Gastroesophageal sphincter (tissue), 4 donors: ENCODE data around the gene WDR64. TPM values are rescaled to one million over a fixed set of nuclear protein-coding genes. Genes with fewer than 3 reads are reported as not detected.

ENCODE experiments used
- ATAC-seq: fragments of 150-250 bp; one replicate; pipeline ENCODE4 v1.9.1; 2016; ENCODE audit warnings: mild to moderate bottlenecking, moderate library complexity
- H3K27ac ChIP-seq, 4 donors: fragments of 200-600 bp; sonication (generic) in 3 of 4; 1 replicate in 3 of 4; 2 replicates in 1 of 4; pipeline ENCODE4 v1.5.1; 2016 to 2019
- H3K27me3 ChIP-seq: fragments of 200-600 bp; sonication (generic); one replicate; pipeline ENCODE4 v1.5.1; 2019
- H3K36me3 ChIP-seq, 2 donors: fragments of 200-600 bp; sonication (generic); one replicate each; pipeline ENCODE4 v1.5.1; 2019; ENCODE audit warnings: control low read depth in 1 of 2
- H3K4me1 ChIP-seq, 3 donors: fragments of 200-600 bp; sonication (generic); 1 replicate in 2 of 3; 2 replicates in 1 of 3; pipeline ENCODE4 v1.5.1; 2016 to 2019; ENCODE audit warnings: control low read depth in 2 of 3
- H3K4me3 ChIP-seq, 2 donors: fragments of 200-600 bp; sonication (generic); one replicate each; pipeline ENCODE4 v1.5.1; 2019; ENCODE audit warnings: mild to moderate bottlenecking in 1 of 2, moderate library complexity in 1 of 2
- H3K9me3 ChIP-seq, 3 donors: fragments of 200-600 bp; sonication (generic); one replicate each; pipeline ENCODE4 v1.5.1; 2017 to 2019; ENCODE audit warnings: control low read depth in 2 of 3
- EP300 ChIP-seq: sonication (generic); formaldehyde crosslinking; IDR thresholded peaks from one replicate; pipeline ENCODE4 v1.6.1; 2017; ENCODE audit warnings: antibody characterized with exemption, mild to moderate bottlenecking
- POLR2A ChIP-seq, 2 donors: fragments of 450-650 bp; IDR thresholded peaks; one replicate each; pipeline ENCODE4 v1.6.1; 2017; ENCODE audit warnings: antibody characterized with exemption in 2 of 2, mild to moderate bottlenecking in 2 of 2, moderate library complexity in 1 of 2
- POLR2AphosphoS5 ChIP-seq: sonication (generic); formaldehyde crosslinking; IDR thresholded peaks from one replicate; pipeline ENCODE4 v1.6.1; 2017; ENCODE audit warnings: antibody characterized with exemption
- WGBS, 2 donors: methylation state at CpG; one replicate each; pipeline ENCODE4 v1.1.5; 2018; ENCODE audit warnings: low coverage in 1 of 2; 5-methylcytosine and 5-hydroxymethylcytosine counted together
- total RNA-seq, 4 donors: library from RNA; depleted of rRNA; stranded (reverse); fragments of >200 nt; gene quantifications; one replicate each; pipeline ENCODE4 v1.1.0, GENCODE V29; 2016
- TF ChIP-seq, protein P1 (sequence below), 4 experiments: fragments of 200-600 bp in 2 of 4; fragments of 450-650 bp in 2 of 4; sonication (generic) in 1 of 4; IDR thresholded peaks; one replicate each; pipeline ENCODE4 v1.5.1; 2017 to 2019; ENCODE audit warnings: antibody characterized with exemption in 4 of 4, mild to moderate bottlenecking in 2 of 4, moderate library complexity in 2 of 4

Gene WDR64
- total RNA-seq, 4 donors from 2014 or later: 0.16 TPM; not detected in 3

DNA sequence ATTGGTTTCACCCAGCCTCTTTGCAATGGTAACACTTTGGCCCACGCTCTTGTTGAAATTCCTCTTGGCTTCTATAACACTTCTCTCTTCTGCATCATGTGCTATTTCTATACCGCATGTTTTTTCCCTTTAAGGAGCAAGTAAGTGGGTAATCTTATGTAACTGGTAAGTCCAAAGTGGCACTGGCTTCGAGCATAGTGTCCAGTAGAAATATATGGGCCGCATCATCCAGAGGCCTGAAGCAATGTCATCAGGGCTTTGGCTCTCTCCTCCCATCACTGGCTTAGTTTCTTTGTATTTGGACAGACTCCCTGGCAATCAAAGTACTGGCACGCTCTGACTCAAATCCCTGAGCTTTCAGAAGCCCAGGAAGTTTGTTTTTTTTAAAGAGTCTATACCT, 29.4 kb upstream of the WDR64 start:
- ATAC-seq: no peak
- TF ChIP-seq POLR2A (IDR thresholded peaks at IDR 0.05) (no peak), EP300 (no peak)
- Histone ChIP-seq H3K4me1 (no peaks in the 10 kb centered on the region), H3K27ac (no peak overlapping the region), H3K36me3 (no peaks in the 10 kb centered on the region), H3K9me3 (no peaks in the 10 kb centered on the region), H3K27me3 (no peaks in the 10 kb centered on the region), H3K4me3 (no peak overlapping the region)
- 78 to 81% methylated on average over 5 of the region's 5 CpGs for WGBS, 2 donors

DNA sequence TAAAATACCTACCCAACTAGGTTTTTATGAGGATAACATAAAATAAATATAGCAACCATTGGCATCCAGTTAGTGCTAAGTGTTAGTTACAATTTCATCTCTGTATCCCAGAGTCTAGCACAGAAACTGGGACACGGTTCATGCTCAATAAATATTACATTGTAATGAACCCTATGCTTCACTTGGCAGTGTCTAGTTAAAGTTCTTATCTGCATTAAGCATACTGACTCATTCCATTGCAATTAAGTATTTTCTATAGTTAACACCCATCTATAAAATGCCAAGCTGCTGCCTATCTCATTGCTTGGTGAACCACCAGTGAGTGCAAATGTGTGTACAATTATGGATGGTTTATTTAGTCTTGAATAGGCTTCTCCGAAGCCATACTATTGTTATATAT, 27.1 kb upstream of the WDR64 start:
- 71 to 78% methylated on average over 1 to 2 of the region's 2 CpGs for whole genome bisulfite sequencing, 2 donors
- Histone ChIP-seq H3K27me3 (no peaks in the 10 kb centered on the region), H3K4me1 (no peaks in the 10 kb centered on the region), H3K27ac (no peak overlapping the region), H3K9me3 (no peaks in the 10 kb centered on the region), H3K4me3 (no peak overlapping the region), H3K36me3 (no peaks in the 10 kb centered on the region)
- TF ChIP-seq, protein P1, sequence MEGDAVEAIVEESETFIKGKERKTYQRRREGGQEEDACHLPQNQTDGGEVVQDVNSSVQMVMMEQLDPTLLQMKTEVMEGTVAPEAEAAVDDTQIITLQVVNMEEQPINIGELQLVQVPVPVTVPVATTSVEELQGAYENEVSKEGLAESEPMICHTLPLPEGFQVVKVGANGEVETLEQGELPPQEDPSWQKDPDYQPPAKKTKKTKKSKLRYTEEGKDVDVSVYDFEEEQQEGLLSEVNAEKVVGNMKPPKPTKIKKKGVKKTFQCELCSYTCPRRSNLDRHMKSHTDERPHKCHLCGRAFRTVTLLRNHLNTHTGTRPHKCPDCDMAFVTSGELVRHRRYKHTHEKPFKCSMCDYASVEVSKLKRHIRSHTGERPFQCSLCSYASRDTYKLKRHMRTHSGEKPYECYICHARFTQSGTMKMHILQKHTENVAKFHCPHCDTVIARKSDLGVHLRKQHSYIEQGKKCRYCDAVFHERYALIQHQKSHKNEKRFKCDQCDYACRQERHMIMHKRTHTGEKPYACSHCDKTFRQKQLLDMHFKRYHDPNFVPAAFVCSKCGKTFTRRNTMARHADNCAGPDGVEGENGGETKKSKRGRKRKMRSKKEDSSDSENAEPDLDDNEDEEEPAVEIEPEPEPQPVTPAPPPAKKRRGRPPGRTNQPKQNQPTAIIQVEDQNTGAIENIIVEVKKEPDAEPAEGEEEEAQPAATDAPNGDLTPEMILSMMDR (IDR thresholded peaks at IDR 0.05): no peak
- no peak for TF ChIP-seq EP300
- TF ChIP-seq POLR2AphosphoS5: no peak
- no peak for TF ChIP-seq POLR2A (IDR thresholded peaks at IDR 0.05)
- no peak for ATAC-seq

DNA sequence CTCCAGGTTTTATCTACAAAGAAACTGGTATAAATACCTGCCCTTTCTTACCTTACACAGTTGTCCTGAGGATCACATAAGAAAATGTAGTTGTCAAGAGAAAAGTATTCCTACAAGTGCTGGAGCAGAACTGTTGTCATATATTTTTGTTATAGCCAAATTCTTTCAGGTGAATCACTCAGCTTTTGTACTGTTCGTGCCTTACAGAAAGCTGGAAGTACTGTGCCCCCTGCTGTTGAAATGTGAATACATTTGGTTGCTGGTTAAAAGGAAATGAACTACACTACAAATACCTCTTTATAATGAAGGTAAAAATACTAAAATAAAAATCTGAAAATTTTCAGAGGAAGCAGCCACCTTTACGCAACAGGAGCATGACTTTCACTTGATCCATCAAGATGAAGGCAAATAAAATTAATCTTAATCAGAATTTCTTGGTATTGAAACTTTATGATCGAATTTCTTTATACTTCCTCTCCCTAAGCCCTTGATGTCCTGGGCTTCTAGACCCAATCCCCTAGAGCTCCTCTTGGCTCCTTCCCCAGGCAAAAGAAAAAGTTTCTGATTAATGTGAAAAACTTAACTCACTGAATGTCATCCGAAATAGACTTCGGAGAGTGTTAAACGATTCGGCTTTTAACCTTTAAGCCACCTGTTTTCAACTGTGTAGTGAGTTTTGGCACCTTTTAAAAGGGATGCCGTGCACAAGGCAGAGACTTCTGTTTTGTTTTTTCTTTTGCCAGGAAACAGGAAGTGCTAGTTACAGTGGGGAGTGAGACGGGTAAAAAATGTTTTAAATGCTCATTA, 24.4 kb upstream of the WDR64 start:
- no peaks in the 10 kb centered on the region for H3K4me1 ChIP-seq
- no peaks in the 10 kb centered on the region for H3K36me3 ChIP-seq
- WGBS, 2 donors: 42 to 54% methylated on average over 9 of the region's 9 CpGs
- no peaks in the 10 kb centered on the region for H3K27me3 ChIP-seq
- H3K9me3 ChIP-seq: no peaks in the 10 kb centered on the region
- no peak overlapping the region for H3K27ac ChIP-seq
- ATAC-seq: no peak
- no peak overlapping the region for H3K4me3 ChIP-seq
- TF ChIP-seq EP300: no peak
- TF ChIP-seq, protein P1 (IDR thresholded peaks at IDR 0.05): peak in 3 of 4 experiments; percentile 28 to 40 (median 28)
- TF ChIP-seq POLR2AphosphoS5: no peak
- no peak for TF ChIP-seq POLR2A (IDR thresholded peaks at IDR 0.05)

DNA sequence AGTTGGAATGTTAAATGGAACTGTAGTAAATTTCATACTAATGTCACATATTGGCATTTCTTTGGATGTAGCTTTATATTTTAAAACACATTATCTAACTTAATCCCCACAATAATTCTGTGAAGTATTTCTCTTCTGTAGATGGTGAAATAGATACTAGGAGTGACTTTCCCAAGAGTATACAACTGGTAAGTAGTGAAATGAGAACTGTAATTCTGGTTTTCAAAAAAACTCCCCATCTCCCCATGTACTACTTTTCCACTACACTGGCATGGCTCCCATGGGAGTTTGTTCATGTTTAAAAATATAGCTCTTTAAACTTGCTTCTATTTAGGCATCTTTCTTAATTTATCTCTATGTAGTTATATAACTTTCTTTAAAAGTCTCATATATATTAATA, 22.1 kb upstream of the WDR64 start:
- TF ChIP-seq POLR2AphosphoS5: no peak
- TF ChIP-seq EP300: no peak
- no peak for TF ChIP-seq POLR2A (IDR thresholded peaks at IDR 0.05)
- TF ChIP-seq, protein P1 (IDR thresholded peaks at IDR 0.05): no peak
- no peak overlapping the region for H3K27ac ChIP-seq
- ATAC-seq: no peak
- peaks cover 0 to under 1% of the 10 kb centered on the region in 2 donors for H3K36me3 ChIP-seq
- H3K4me1 ChIP-seq: no peaks in the 10 kb centered on the region
- no peaks in the 10 kb centered on the region for H3K27me3 ChIP-seq
- no peaks in the 10 kb centered on the region for H3K9me3 ChIP-seq
- H3K4me3 ChIP-seq: no peak overlapping the region

DNA sequence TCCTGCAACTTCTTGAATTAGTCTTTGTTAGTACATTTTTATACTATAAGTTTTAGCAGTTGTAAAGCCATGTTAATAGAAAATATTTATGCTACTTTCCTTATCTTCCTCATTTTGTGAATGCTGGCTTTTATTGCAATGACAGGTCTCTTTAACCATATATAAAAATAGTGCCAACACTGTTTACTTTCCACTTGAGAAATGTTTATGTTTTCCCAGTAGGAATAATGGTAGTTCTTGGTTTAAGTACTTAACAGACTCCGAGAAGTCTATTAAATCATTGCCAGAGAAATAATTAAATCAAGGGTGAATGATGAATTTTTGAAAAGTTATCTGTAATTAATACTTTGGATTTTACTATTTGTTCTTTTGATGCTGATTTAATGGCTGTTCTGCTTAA, 21.6 kb upstream of the WDR64 start:
- H3K9me3 ChIP-seq: no peaks in the 10 kb centered on the region
- TF ChIP-seq EP300: no peak
- no peak for TF ChIP-seq POLR2A (IDR thresholded peaks at IDR 0.05)
- TF ChIP-seq, protein P1 (IDR thresholded peaks at IDR 0.05): no peak
- TF ChIP-seq POLR2AphosphoS5: no peak
- H3K36me3 ChIP-seq: peaks cover 0 to 5% of the 10 kb centered on the region in 2 donors
- ATAC-seq: no peak
- no peaks in the 10 kb centered on the region for H3K4me1 ChIP-seq
- 92 to 100% methylated on average over 1 of the region's 1 CpG for WGBS, 2 donors
- no peak overlapping the region for H3K27ac ChIP-seq
- no peak overlapping the region for H3K4me3 ChIP-seq
- H3K27me3 ChIP-seq: no peaks in the 10 kb centered on the region
